ENCODE data around the gene INTS13.
"Not testable (repeated sequence)": the region's sequence is repeated elsewhere in the genome, so short reads cannot be mapped to it uniquely, and the experiment has no call there.

INTS13 gene

DNA sequence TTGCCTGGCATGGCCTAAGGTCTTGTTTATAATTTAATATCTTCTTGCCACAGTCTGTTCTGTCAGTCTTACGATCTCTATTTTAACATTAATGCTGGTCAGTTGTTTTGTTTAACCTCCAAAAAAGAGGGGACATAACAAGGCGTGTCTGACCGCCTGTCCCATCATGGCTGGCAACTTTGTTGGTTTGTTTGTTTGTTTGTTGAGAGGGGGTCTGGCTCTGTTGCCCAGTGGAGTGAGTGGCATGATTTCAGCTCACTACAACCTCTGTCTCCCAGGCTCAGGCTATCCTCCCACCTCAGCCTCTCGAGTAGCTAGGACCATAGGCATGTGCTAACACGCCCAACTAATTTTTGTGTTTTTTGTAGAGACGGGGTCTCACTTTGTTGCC is 68.7 kb downstream of the INTS13 start:
- no peak for DNase-seq

DNA sequence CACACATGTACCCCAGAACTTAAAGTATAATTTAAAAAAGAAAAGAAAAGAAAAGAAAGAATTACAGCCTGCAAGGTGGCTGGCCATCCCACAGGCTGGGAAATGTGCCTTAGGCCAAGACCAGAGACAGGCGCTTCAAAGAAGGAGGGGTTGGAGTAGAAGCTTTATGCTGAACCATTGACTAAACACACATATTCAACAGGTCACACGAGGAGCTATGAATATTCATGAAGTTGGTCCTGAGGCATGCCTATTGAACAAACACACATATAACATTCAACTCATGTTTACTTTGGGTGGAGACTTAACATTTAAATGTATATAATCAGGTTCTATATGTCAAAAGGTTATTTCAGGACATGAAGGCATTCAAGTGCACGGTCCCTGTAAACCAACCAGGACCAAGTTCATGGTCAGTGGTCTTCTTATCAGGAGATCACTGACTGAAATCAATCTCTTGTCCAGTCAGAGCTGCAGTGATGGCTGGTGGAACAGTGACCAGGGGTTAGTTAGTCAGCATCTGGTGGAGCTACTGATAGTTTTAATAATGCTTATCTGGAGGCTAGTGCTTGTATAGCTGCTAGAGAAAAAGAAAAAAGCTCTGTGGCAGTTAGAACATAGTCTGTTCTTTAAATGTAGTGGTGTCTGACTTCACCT is 69.2 kb downstream of the INTS13 start:
- DNase-seq, result no peak

DNA sequence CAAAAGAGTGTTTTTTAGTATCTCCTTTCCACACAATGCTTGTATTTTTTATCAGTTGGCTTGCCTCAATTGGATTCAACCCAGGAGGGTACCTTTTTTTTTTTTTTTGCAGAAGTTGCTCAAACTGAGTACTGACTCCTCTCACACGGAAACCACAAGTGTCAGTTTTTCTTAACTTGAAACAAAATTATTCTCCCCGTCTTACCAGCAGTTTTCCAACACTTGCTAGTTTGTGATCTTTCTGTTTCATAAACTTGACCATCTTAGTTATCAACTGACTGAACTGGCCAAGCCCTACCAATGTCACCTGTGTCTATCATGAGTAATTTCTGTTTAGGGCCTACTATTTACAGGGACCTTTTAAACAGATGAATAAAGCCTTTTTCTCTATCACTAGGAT is 70.7 kb downstream of the INTS13 start:
- no peak for DNase-seq

DNA sequence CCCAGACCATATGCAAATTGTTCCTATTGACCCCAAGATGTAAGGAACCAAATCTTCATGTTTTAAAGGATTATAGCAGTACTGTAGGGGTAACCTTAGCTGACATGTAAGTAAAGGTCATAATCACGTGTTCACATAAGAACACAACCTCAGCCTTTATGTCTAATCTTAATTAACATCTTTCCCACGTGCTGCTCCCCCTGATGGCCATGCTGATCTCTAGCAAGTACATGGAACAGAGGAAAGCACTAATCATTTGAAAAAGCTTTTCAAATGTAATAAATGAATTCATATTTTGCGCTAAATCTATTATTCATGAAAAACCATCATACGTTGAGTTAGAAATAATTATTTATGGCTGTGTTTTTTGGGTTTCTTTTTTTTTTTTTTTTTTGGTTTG is 74.3 kb downstream of the INTS13 start:
- DNase-seq, result no peak

DNA sequence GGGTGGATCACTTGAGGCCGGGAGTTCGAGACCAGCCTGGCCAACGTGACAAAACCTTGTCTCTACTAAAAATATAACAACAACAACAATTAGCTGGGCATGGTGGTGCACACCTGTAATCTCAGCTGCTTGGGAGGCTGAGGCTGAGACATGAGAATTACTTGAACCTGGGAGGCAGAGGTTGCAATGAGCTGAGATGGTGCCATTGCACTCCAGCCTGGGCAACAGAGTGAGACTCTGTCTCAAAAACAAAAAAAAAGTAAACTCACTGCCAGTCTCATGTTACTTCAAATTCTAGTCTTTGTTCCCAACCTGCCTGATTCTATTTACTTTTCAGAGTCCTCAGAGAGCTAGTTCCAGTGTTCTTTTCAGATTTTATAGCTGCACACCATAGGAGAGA is 75.0 kb downstream of the INTS13 start:
- DNase-seq, result not testable (repeated sequence)

DNA sequence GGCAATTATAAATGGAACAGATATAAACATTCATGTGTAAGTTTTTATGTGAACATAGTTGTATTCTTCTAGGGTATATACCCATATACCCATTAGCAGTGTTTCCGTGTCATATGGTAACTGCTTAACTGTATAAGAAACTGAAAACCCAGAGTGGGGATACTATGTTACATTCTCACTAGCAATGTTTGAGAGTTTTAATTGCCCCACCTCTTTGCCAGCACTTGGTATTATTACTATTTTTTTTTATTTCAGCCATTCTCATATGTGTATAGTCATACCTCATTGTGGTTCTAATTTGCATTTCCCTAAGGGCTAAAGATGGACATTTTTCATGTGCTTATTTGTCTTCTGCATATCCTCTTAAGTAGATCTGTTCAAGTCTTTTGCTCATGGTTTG is 76.1 kb downstream of the INTS13 start:
- DNase-seq, result no peak

DNA sequence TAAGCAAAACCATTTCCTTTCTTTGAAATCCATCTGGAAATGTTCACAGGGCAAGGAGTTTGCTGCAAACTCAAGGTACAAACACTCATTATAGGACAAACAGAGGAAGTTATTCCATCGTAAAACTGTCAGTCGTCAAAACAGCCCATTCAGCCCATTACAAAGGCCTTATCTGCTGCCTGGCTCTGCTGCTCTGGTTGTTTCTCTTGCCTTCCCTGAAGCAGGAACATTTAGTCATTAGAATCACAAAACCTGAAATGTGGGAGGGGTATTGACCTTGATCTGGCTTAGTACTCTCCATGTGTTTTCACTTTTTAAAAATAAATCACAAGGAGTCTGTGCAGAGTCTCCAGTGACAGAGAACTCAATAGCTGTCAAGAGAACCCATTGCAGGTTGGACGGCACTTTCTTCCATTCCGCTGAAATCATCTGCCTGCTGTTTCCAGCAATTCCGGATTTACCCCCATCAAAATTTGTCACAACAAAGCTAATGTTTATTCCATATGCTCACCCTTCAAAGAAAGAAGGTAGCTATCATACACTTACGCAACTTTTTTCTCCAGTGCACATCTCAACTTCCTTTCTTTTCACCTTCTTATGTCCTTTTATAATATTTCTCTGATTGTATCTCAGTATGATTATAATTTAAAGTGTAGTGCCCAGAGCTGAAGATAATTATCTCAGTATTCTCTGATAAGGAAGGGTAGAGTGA is 80.2 kb downstream of the INTS13 start:
- no peak for DNase-seq

DNA sequence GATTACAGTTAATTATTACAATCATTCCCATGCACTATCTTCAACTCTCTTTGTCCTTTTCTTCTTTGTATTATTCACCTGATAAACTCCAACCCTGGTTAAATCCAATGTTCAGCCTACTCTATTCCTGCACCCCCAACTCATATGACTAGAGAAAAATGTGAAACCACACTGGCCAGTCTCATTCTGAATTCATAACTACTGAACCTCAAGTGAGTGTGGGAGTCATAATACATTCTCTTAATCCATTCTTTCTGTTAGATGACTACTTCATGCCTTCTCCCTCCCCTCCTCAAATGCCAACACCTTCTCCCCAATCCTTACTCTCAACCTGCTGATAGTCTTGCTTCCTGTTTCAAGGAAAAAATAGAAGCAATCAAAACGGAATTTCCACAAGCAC is 82.4 kb downstream of the INTS13 start:
- no peak for DNase-seq

All from NCI-H446 (cell line).